Endodermal cell (in vitro differentiated cells): ENCODE data around the gene FBXW9. TPM values are rescaled to one million over a fixed set of nuclear protein-coding genes. Genes with fewer than 3 reads are reported as not detected.
A peak's percentile ranks its signal among the peaks of the same experiment; 100 is the strongest.

ENCODE experiments used
- DNase-seq: peaks from one replicate; pipeline ENCODE4 v3.0.0-alpha.2; 2017
- H3K27ac ChIP-seq: 2 replicates; pipeline ENCODE4 v1.5.1; 2013; ENCODE audit warnings: mild to moderate bottlenecking, low read depth, low read length, moderate library complexity
- H3K27me3 ChIP-seq: 2 replicates; pipeline ENCODE4 v1.6.1; 2013; ENCODE audit warnings: mild to moderate bottlenecking, low read length, moderate library complexity; ENCODE audit not compliant: insufficient read depth, control insufficient read depth, poor library complexity, severe bottlenecking
- H3K36me3 ChIP-seq: 2 replicates; pipeline ENCODE4 v1.7.0; 2013; ENCODE audit warnings: mild to moderate bottlenecking, low read length, moderate library complexity; ENCODE audit not compliant: control insufficient read depth, insufficient read depth
- H3K4me1 ChIP-seq: one replicate; pipeline ENCODE4 v1.7.0; 2013; ENCODE audit warnings: low read length; ENCODE audit not compliant: control insufficient read depth, insufficient read depth
- H3K4me3 ChIP-seq: 2 replicates; pipeline ENCODE4 v1.5.1; 2013; ENCODE audit warnings: mild to moderate bottlenecking, low read length, moderate library complexity
- H3K9ac ChIP-seq: 2 replicates; pipeline ENCODE4 v1.6.1; 2013; ENCODE audit warnings: mild to moderate bottlenecking, low read length, moderate library complexity; ENCODE audit not compliant: poor library complexity, severe bottlenecking; ENCODE audit errors: extremely low read depth
- H3K9me3 ChIP-seq: 2 replicates; pipeline ENCODE4 v1.6.1; 2013; ENCODE audit warnings: mild to moderate bottlenecking, low read length, moderate library complexity; ENCODE audit not compliant: control insufficient read depth
- H3K27ac Mint-ChIP-seq: 2 replicates; pipeline ENCODE4 v1.8.0; 2020; ENCODE audit warnings: mixed read lengths
- H3K27me3 Mint-ChIP-seq: 2 replicates; pipeline ENCODE4 v1.8.0; 2021; ENCODE audit warnings: mild to moderate bottlenecking, mixed read lengths; ENCODE audit not compliant: insufficient read depth
- H3K36me3 Mint-ChIP-seq: 2 replicates; pipeline ENCODE4 v1.8.0; 2020; ENCODE audit warnings: low read depth, mixed read lengths
- H3K4me1 Mint-ChIP-seq: 2 replicates; pipeline ENCODE4 v1.8.0; 2020; ENCODE audit warnings: mixed read lengths
- H3K4me3 Mint-ChIP-seq: 2 replicates; pipeline ENCODE4 v1.8.0; 2020; ENCODE audit warnings: mild to moderate bottlenecking, moderate library complexity, mixed read lengths
- H3K9me3 Mint-ChIP-seq: 2 replicates; pipeline ENCODE4 v1.8.0; 2020; ENCODE audit warnings: mild to moderate bottlenecking, mixed read lengths
- CTCF ChIP-seq: fragments of 200-600 bp; sonication (generic); conservative IDR thresholded peaks from 2 replicates; pipeline ENCODE4 v1.5.0; 2021; ENCODE audit warnings: antibody characterized with exemption, mild to moderate bottlenecking
- WGBS, 2 experiments: methylation state at CpG; one replicate each; pipeline versions ENCODE4 v1.1.5 to v1.1.7; 2013; ENCODE audit warnings: missing lambda C conversion rate in 2 of 2, mixed read lengths in 1 of 2; ENCODE audit not compliant: insufficient coverage in 1 of 2, insufficient read length in 1 of 2; 5-methylcytosine and 5-hydroxymethylcytosine counted together
- total RNA-seq, 2 donors: library from RNA; stranded (reverse); fragmentation: NEBNext Ultra II Directional in 1 of 2; extraction: Animal tissue kit (Norgen Biotek cat#: 25700) in 1 of 2; gene quantifications; 2 replicates in 1 of 2; 3 replicates in 1 of 2; pipeline ENCODE4 v1.2.1, GENCODE V29; 2021

The FBXW9 gene
- total RNA-seq, 2 donors from 2014 or later = 12.6 to 14.7 TPM

GRCh38 chr19:12665671-12666264 lies 30.7 kb downstream of the FBXW9 start:
- Histone ChIP-seq H3K9ac (peak overlapping the region; percentile 76), H3K27ac (no peak overlapping the region), H3K9me3 (no peaks in the 10 kb centered on the region), H3K27me3 (no peaks in the 10 kb centered on the region), H3K4me3 (peak overlapping the region; percentile 91), H3K36me3 (peaks cover 38% of the 10 kb centered on the region), H3K4me1 (no peaks in the 10 kb centered on the region)
- H3K27ac Mint-ChIP-seq = peak overlapping the region; percentile 71
- H3K4me1 Mint-ChIP-seq = peaks cover 22% of the 10 kb centered on the region
- 84% methylated on average over 11 of the region's 12 CpGs; no CpG with 5 or more reads in 1 of the 2 experiments for WGBS, 2 experiments
- peaks cover 23% of the 10 kb centered on the region for H3K36me3 Mint-ChIP-seq
- TF ChIP-seq CTCF = no peak
- no peaks in the 10 kb centered on the region for H3K27me3 Mint-ChIP-seq
- H3K4me3 Mint-ChIP-seq = peak overlapping the region; percentile 96
- no peak for DNase-seq
- H3K9me3 Mint-ChIP-seq = no peaks in the 10 kb centered on the region

- TF ChIP-seq CTCF = no peak
- H3K27me3 Mint-ChIP-seq = no peaks in the 10 kb centered on the region
- H3K9me3 Mint-ChIP-seq = no peaks in the 10 kb centered on the region
- Histone ChIP-seq H3K27ac (no peak overlapping the region), H3K27me3 (no peaks in the 10 kb centered on the region), H3K36me3 (peaks cover 33% of the 10 kb centered on the region), H3K4me1 (no peaks in the 10 kb centered on the region), H3K4me3 (no peak overlapping the region), H3K9ac (no peak overlapping the region), H3K9me3 (no peaks in the 10 kb centered on the region)
- no peak overlapping the region for H3K27ac Mint-ChIP-seq
- DNase-seq = no peak
- WGBS, 2 experiments = 95 to 96% methylated on average over 10 of the region's 10 CpGs
- H3K36me3 Mint-ChIP-seq = peaks cover 26% of the 10 kb centered on the region
- peak overlapping the region; percentile 17 for H3K4me3 Mint-ChIP-seq
- H3K4me1 Mint-ChIP-seq = peaks cover 19% of the 10 kb centered on the region
Observed at GRCh38 chr19:12665281-12665573, 31.2 kb downstream of the FBXW9 start.

- no peak for TF ChIP-seq CTCF
- 92 to 96% methylated on average over 21 to 29 of the region's 29 CpGs for WGBS, 2 experiments
- H3K9me3 ChIP-seq = no peaks in the 10 kb centered on the region
- H3K4me3 ChIP-seq = no peak overlapping the region
- H3K27me3 Mint-ChIP-seq = no peaks in the 10 kb centered on the region
- no peaks in the 10 kb centered on the region for H3K4me1 ChIP-seq
- peak overlapping the region; percentile 17 for H3K4me3 Mint-ChIP-seq
- no peaks in the 10 kb centered on the region for H3K9me3 Mint-ChIP-seq
- H3K27me3 ChIP-seq = no peaks in the 10 kb centered on the region
- H3K36me3 Mint-ChIP-seq = peaks cover 30% of the 10 kb centered on the region
- peaks cover 17% of the 10 kb centered on the region for H3K4me1 Mint-ChIP-seq
- H3K36me3 ChIP-seq = peaks cover 33% of the 10 kb centered on the region
- H3K27ac Mint-ChIP-seq = no peak overlapping the region
- DNase-seq = peak; percentile 92
- H3K9ac ChIP-seq = no peak overlapping the region
- no peak overlapping the region for H3K27ac ChIP-seq
Observed at GRCh38 chr19:12664406-12665280, 31.8 kb downstream of the FBXW9 start.
